Ascending aorta (tissue), 2 donors: ENCODE measurements around the gene EPHA8. TPM values are rescaled to one million over a fixed set of nuclear protein-coding genes. Genes with fewer than 3 reads are reported as not detected.
A peak's percentile ranks its signal among the peaks of the same experiment; 100 is the strongest.

ENCODE experiments used
- DNase-seq, 2 donors: peaks; one replicate each; pipeline ENCODE4 v3.0.0-alpha.2; 2019; ENCODE audit warnings: low spot score in 2 of 2
- H3K27ac ChIP-seq, 2 donors: fragments of 200-600 bp; sonication (generic); one replicate each; pipeline ENCODE4 v1.5.1; 2016 to 2017; ENCODE audit warnings: mild to moderate bottlenecking in 1 of 2
- H3K27me3 ChIP-seq: fragments of 200-600 bp; sonication (generic); one replicate; pipeline ENCODE4 v1.5.1; 2017
- H3K36me3 ChIP-seq, 2 donors: fragments of 200-600 bp; sonication (generic); one replicate each; pipeline ENCODE4 v1.5.1; 2016
- H3K4me1 ChIP-seq, 2 donors: fragments of 200-600 bp; sonication (generic); one replicate each; pipeline ENCODE4 v1.5.1; 2016 to 2017; ENCODE audit warnings: mild to moderate bottlenecking in 1 of 2
- H3K4me3 ChIP-seq, 2 donors: fragments of 200-600 bp; sonication (generic); one replicate each; pipeline ENCODE4 v1.5.1; 2016 to 2017; ENCODE audit warnings: mild to moderate bottlenecking in 1 of 2
- H3K9me3 ChIP-seq, 2 donors: fragments of 200-600 bp; sonication (generic); one replicate each; pipeline ENCODE4 v1.5.1; 2016
- CTCF ChIP-seq, 3 experiments: fragments of 200-600 bp in 2 of 3; fragments of 450-650 bp in 1 of 3; sonication (generic) in 2 of 3; IDR thresholded peaks; one replicate each; pipeline ENCODE4 v1.5.1; 2016 to 2019; ENCODE audit warnings: antibody characterized with exemption in 3 of 3, mild to moderate bottlenecking in 1 of 3, moderate library complexity in 1 of 3
- intact Hi-C: fragments of 100-400 bp; cut with DNase I; formaldehyde crosslinking; loops from one replicate; pipeline ENCODE4 v1.15.1; 2023
- total RNA-seq: library from RNA; depleted of rRNA; stranded (reverse); fragments of >200 nt; gene quantifications from one replicate; pipeline ENCODE4 v1.1.0, GENCODE V29; 2016

The EPHA8 gene
- total RNA-seq, 1 donor from 2014 or later = not detected

- Histone ChIP-seq H3K4me3 (no peak overlapping the region), H3K27ac (no peak overlapping the region), H3K27me3 (no peaks in the 10 kb centered on the region), H3K9me3 (no peaks in the 10 kb centered on the region), H3K36me3 (no peaks in the 10 kb centered on the region), H3K4me1 (no peaks in the 10 kb centered on the region)
- peak in 1 of 2 donors; percentile 83 for DNase-seq
- intact Hi-C loops = loop anchor here (1.0 kb wide), 1 partner anchor 222 kb away; no protein-coding TSS in a partner anchor
- TF ChIP-seq CTCF (IDR thresholded peaks at IDR 0.05) = peak; percentile 83 to 94 (median 93)
Measured at GRCh38 chr1:22641906-22642636, 78.8 kb downstream of the EPHA8 start.

GRCh38 chr1:22643381-22643780 lies 80.1 kb downstream of the EPHA8 start, which contains the start of gene C1QC:
TSS of gene C1QC (plus strand) at chr1:22643633. CDS start at chr1:22644024, 391 bp downstream.
- Histone ChIP-seq H3K9me3 (no peaks in the 10 kb centered on the region), H3K27ac (no peak within 1 kb of the TSS), H3K4me3 (peak within 1 kb of the TSS in 1 of 2 donors; percentile 41), H3K36me3 (no peaks in the 10 kb centered on the region), H3K27me3 (no peaks in the 10 kb centered on the region), H3K4me1 (no peaks in the 10 kb centered on the region)
- intact Hi-C loops = no loop called here
- no peak for TF ChIP-seq CTCF (IDR thresholded peaks at IDR 0.05)
- DNase-seq = peak; percentile 21 to 73

GRCh38 chr1:22643928-22644327 lies 80.6 kb downstream of the EPHA8 start:
- no peak for TF ChIP-seq CTCF (IDR thresholded peaks at IDR 0.05)
- Histone ChIP-seq H3K36me3 (no peaks in the 10 kb centered on the region), H3K27ac (no peak overlapping the region), H3K27me3 (no peaks in the 10 kb centered on the region), H3K9me3 (no peaks in the 10 kb centered on the region), H3K4me1 (no peaks in the 10 kb centered on the region), H3K4me3 (peak overlapping the region in 1 of 2 donors; percentile 41)
- intact Hi-C loops = no loop called here
- no peak for DNase-seq

- intact Hi-C loops = no loop called here
- H3K36me3 ChIP-seq = no peaks in the 10 kb centered on the region
- TF ChIP-seq CTCF (IDR thresholded peaks at IDR 0.05) = no peak
- no peaks in the 10 kb centered on the region for H3K27me3 ChIP-seq
- H3K4me1 ChIP-seq = no peaks in the 10 kb centered on the region
- H3K9me3 ChIP-seq = no peaks in the 10 kb centered on the region
- H3K4me3 ChIP-seq = no peak overlapping the region
- DNase-seq = no peak
- H3K27ac ChIP-seq = no peak overlapping the region
Measured at GRCh38 chr1:22645931-22646330, 82.6 kb downstream of the EPHA8 start.

- no peak for DNase-seq
- no peak overlapping the region for H3K4me3 ChIP-seq
- H3K4me1 ChIP-seq = no peaks in the 10 kb centered on the region
- intact Hi-C loops = no loop called here
- no peak for TF ChIP-seq CTCF (IDR thresholded peaks at IDR 0.05)
- H3K9me3 ChIP-seq = no peaks in the 10 kb centered on the region
- no peaks in the 10 kb centered on the region for H3K27me3 ChIP-seq
- no peaks in the 10 kb centered on the region for H3K36me3 ChIP-seq
- no peak overlapping the region for H3K27ac ChIP-seq
Measured at GRCh38 chr1:22646384-22646783, 83.1 kb downstream of the EPHA8 start.
